GM06990 (cell line): Measurements from ENCODE around the gene ENPP7.

Experiments
- DNase-seq: peaks from one replicate; pipeline ENCODE4 v3.0.0-alpha.2; 2011; ENCODE audit not compliant: insufficient read length; ENCODE audit errors: extremely low read depth
- H3K27me3 ChIP-seq: replicated peaks from 2 replicates; pipeline ENCODE4 v1.6.0; 2011; ENCODE audit warnings: low read length; ENCODE audit not compliant: control insufficient read depth, insufficient read depth
- H3K36me3 ChIP-seq: 2 replicates; pipeline ENCODE4 v1.5.1; 2011; ENCODE audit warnings: low read length; ENCODE audit not compliant: control insufficient read depth, insufficient read depth
- H3K4me3 ChIP-seq: replicated peaks from 2 replicates; pipeline ENCODE4 v1.5.1; 2011; ENCODE audit warnings: low read depth, mild to moderate bottlenecking, control low read depth, low read length
- CTCF ChIP-seq: IDR thresholded peaks from 2 replicates; pipeline ENCODE4 v1.5.1; 2011; ENCODE audit warnings: low read length, control low read depth, mild to moderate bottlenecking, inconsistent platforms; ENCODE audit not compliant: insufficient read depth, poor library complexity, severe bottlenecking

The ENPP7 gene

GRCh38 chr17:79783891-79784290, 53.1 kb downstream of the ENPP7 start:
- H3K4me3 ChIP-seq = no peak overlapping the region
- no peaks in the 10 kb centered on the region for H3K36me3 ChIP-seq
- DNase-seq = no peak
- no peak for TF ChIP-seq CTCF
- no peaks in the 10 kb centered on the region; the same call in 1 of the 2 replicates for H3K27me3 ChIP-seq

GRCh38 chr17:79784353-79785016, 53.7 kb downstream of the ENPP7 start:
- H3K36me3 ChIP-seq = no peaks in the 10 kb centered on the region
- no peak overlapping the region for H3K4me3 ChIP-seq
- DNase-seq = no peak

GRCh38 chr17:79785017-79785899, 54.5 kb downstream of the ENPP7 start:
- no peak for DNase-seq
- no peak overlapping the region for H3K4me3 ChIP-seq
- H3K27me3 ChIP-seq = peaks cover 3% of the 10 kb centered on the region; the same call in 1 of the 2 replicates
- no peaks in the 10 kb centered on the region for H3K36me3 ChIP-seq
- TF ChIP-seq CTCF = no peak

More at GRCh38 chr17:79784353-79785016, 53.7 kb downstream of the ENPP7 start:
- TF ChIP-seq CTCF = no peak
- H3K27me3 ChIP-seq = peaks cover 2% of the 10 kb centered on the region; the same call in 1 of the 2 replicates

GRCh38 chr17:79785900-79786810, 55.4 kb downstream of the ENPP7 start:
- no peak for TF ChIP-seq CTCF
- no peaks in the 10 kb centered on the region for H3K36me3 ChIP-seq
- no peak for DNase-seq
- H3K27me3 ChIP-seq = peaks cover 3% of the 10 kb centered on the region; the same call in 1 of the 2 replicates
- no peak overlapping the region for H3K4me3 ChIP-seq

- Histone ChIP-seq H3K27me3 (peaks cover 3% of the 10 kb centered on the region; the same call in 1 of the 2 replicates), H3K4me3 (no peak overlapping the region), H3K36me3 (no peaks in the 10 kb centered on the region)
- no peak for TF ChIP-seq CTCF
- DNase-seq = no peak
Measured at GRCh38 chr17:79786930-79787643, 56.3 kb downstream of the ENPP7 start.
